ENCODE measurements around the gene UCP3.

UCP3 gene

GRCh38 chr11:74018331-74019005 lies 9.6 kb upstream of the UCP3 start:
- peak; percentile 15 for DNase-seq (ENCODE audit: low read depth)

GRCh38 chr11:74017631-74018030 lies 8.7 kb upstream of the UCP3 start:
- no peak for DNase-seq (ENCODE audit: low read depth)

GRCh38 chr11:74015919-74016684 lies 7.2 kb upstream of the UCP3 start:
- DNase-seq (ENCODE audit: low read depth) = no peak

- DNase-seq (ENCODE audit: low read depth) = no peak
These were observed 6.0 kb upstream of the UCP3 start for GRCh38 chr11:74014880-74015279.

- no peak for DNase-seq (ENCODE audit: low read depth)
These were observed 4.3 kb upstream of the UCP3 start for GRCh38 chr11:74013141-74013540.

GRCh38 chr11:74012074-74012809 lies 3.4 kb upstream of the UCP3 start:
- no peak for DNase-seq (ENCODE audit: low read depth)

- no peak for DNase-seq (ENCODE audit: low read depth)
These were observed 2.6 kb upstream of the UCP3 start for GRCh38 chr11:74011360-74012073.

GRCh38 chr11:74010306-74011300 lies 1.7 kb upstream of the UCP3 start:
- DNase-seq (ENCODE audit: low read depth) = no peak

GRCh38 chr11:74009675-74010305 lies 905 bp upstream of the UCP3 start:
- DNase-seq (ENCODE audit: low read depth) = no peak

GRCh38 chr11:74009230-74009547 lies 304 bp upstream of the UCP3 start:
- no peak for DNase-seq (ENCODE audit: low read depth)

GRCh38 chr11:74007691-74008372 lies 1.1 kb downstream of the UCP3 start:
- DNase-seq (ENCODE audit: low read depth) = no peak

- no peak for DNase-seq (ENCODE audit: low read depth)
These were observed 2.1 kb downstream of the UCP3 start for GRCh38 chr11:74006743-74007304.

- DNase-seq (ENCODE audit: low read depth) = no peak
These were observed 3.0 kb downstream of the UCP3 start for GRCh38 chr11:74005721-74006517.

- DNase-seq (ENCODE audit: low read depth) = no peak
These were observed 3.9 kb downstream of the UCP3 start for GRCh38 chr11:74004759-74005615.

- DNase-seq (ENCODE audit: low read depth) = no peak
These were observed 4.7 kb downstream of the UCP3 start for GRCh38 chr11:74004046-74004695.

GRCh38 chr11:74002832-74003231 lies 6.1 kb downstream of the UCP3 start:
- no peak for DNase-seq (ENCODE audit: low read depth)

- DNase-seq (ENCODE audit: low read depth) = no peak
These were observed 7.0 kb downstream of the UCP3 start for GRCh38 chr11:74001822-74002286.

Measured in ELR (cell line).